Mucosa of rectum (tissue), 2 donors: ENCODE data around the gene ALPK1.
"Not testable (repeated sequence)": the region's sequence is repeated elsewhere in the genome, so short reads cannot be mapped to it uniquely, and the experiment has no call there.

ENCODE experiments used
- H3K27ac ChIP-seq, 2 donors: one replicate each; pipeline ENCODE4 v1.7.0; 2013; ENCODE audit warnings: inconsistent platforms in 2 of 2, low read depth in 2 of 2, low read length in 2 of 2
- H3K27me3 ChIP-seq, 2 donors: one replicate each; pipeline ENCODE4 v1.7.0; 2013; ENCODE audit warnings: low read length in 2 of 2; ENCODE audit not compliant: control insufficient read depth in 2 of 2, insufficient read depth in 2 of 2
- H3K36me3 ChIP-seq, 2 donors: one replicate each; pipeline ENCODE4 v1.7.0; 2013; ENCODE audit warnings: low read length in 2 of 2; ENCODE audit not compliant: control insufficient read depth in 2 of 2, insufficient read depth in 2 of 2
- H3K4me1 ChIP-seq, 2 donors: one replicate each; pipeline ENCODE4 v1.7.0; 2013; ENCODE audit warnings: low read length in 2 of 2, mild to moderate bottlenecking in 1 of 2; ENCODE audit not compliant: control insufficient read depth in 2 of 2, insufficient read depth in 2 of 2
- H3K4me3 ChIP-seq, 2 donors: one replicate each; pipeline ENCODE4 v1.7.0; 2013; ENCODE audit warnings: low read length in 2 of 2
- H3K9ac ChIP-seq, 2 donors: one replicate each; pipeline ENCODE4 v1.7.0; 2013; ENCODE audit warnings: low read length in 2 of 2, low read depth in 1 of 2, mild to moderate bottlenecking in 1 of 2
- H3K9me3 ChIP-seq, 2 donors: one replicate each; pipeline ENCODE4 v1.7.0; 2013; ENCODE audit warnings: low read length in 2 of 2; ENCODE audit not compliant: control insufficient read depth in 2 of 2
- donor health status: healthy.
- donor health status: Normal muscosa, but diverticular disease.

The ALPK1 gene

GRCh38 chr4:112490808-112491207 lies 193.6 kb downstream of the ALPK1 start:
- not testable (repeated sequence) for H3K9ac ChIP-seq, H3K27ac ChIP-seq, H3K4me1 ChIP-seq, H3K9me3 ChIP-seq, H3K27me3 ChIP-seq, H3K36me3 ChIP-seq, H3K4me3 ChIP-seq
